HEK293 (cell line): ENCODE results near the gene SH3BP5.

ENCODE experiments used
- CTCF ChIA-PET: fragments of 350-600 bp; formaldehyde crosslinking; extraction: SDS; loops from one replicate; lab custom pipeline; 2021; ENCODE audit warnings: antibody characterized with exemption; lab: Yijun Ruan, JAX
- POLR2A ChIA-PET: fragments of 300-600 bp; formaldehyde crosslinking; extraction: SDS; loops from one replicate; lab custom pipeline; 2020; ENCODE audit warnings: antibody characterized with exemption, inconsistent platforms; lab: Yijun Ruan, JAX
- H3K27ac ChIP-seq: fragments of 200-500 bp; sonication (Bioruptor generic); 2 replicates; pipeline ENCODE4 v1.5.1; 2014; ENCODE audit warnings: low read depth, low read length, control low read depth, inconsistent platforms; ENCODE audit errors: extremely low read depth
- H3K36me3 ChIP-seq, 2 experiments: fragments of 200-500 bp in 1 of 2; sonication (Bioruptor generic) in 1 of 2; 1 replicate in 1 of 2; 2 replicates in 1 of 2; pipeline ENCODE4 v1.5.1; 2014 to 2017; ENCODE audit warnings: inconsistent platforms in 2 of 2, low read length in 2 of 2; ENCODE audit not compliant: control insufficient read depth in 2 of 2, insufficient read depth in 1 of 2
- H3K4me1 ChIP-seq: fragments of 200-500 bp; sonication (Bioruptor generic); 2 replicates; pipeline ENCODE4 v1.5.1; 2014; ENCODE audit warnings: mild to moderate bottlenecking, low read length, inconsistent platforms; ENCODE audit not compliant: control insufficient read depth, insufficient read depth
- H3K4me3 ChIP-seq: 2 replicates; pipeline ENCODE4 v1.5.1; 2011; ENCODE audit warnings: low read depth, mild to moderate bottlenecking, control low read depth, low read length, moderate library complexity
- H3K9me3 ChIP-seq: fragments of 200-500 bp; sonication (Bioruptor generic); 2 replicates; pipeline ENCODE4 v1.5.1; 2014; ENCODE audit warnings: low read depth, low read length, inconsistent platforms; ENCODE audit not compliant: control insufficient read depth, insufficient read depth
- BCL11B ChIP-seq: fragments of 450-650 bp; formaldehyde crosslinking; IDR thresholded peaks from 2 replicates; pipeline ENCODE4 v1.5.1; 2016; ENCODE audit warnings: low read depth, missing biosample characterization, missing genetic modification characterization
- OSR2 ChIP-seq: fragments of 450-650 bp; formaldehyde crosslinking; IDR thresholded peaks from 2 replicates; pipeline ENCODE4 v1.5.1; 2016; ENCODE audit warnings: missing biosample characterization, missing genetic modification characterization
- YY1 ChIP-seq: fragments of 450-650 bp; formaldehyde crosslinking; IDR thresholded peaks from 2 replicates; pipeline ENCODE4 v1.5.1; 2018; ENCODE audit warnings: missing biosample characterization, missing genetic modification characterization
- ZBTB26 ChIP-seq: fragments of 450-650 bp; formaldehyde crosslinking; optimal IDR thresholded peaks from 2 replicates; pipeline ENCODE3; 2016; ENCODE audit warnings: missing biosample characterization, mild to moderate bottlenecking, missing genetic modification characterization
- ZBTB44 ChIP-seq: fragments of 450-650 bp; IDR thresholded peaks from 2 replicates; pipeline ENCODE4 v1.5.1; 2018; ENCODE audit warnings: missing biosample characterization, mild to moderate bottlenecking, missing genetic modification characterization
- ZBTB8A ChIP-seq: fragments of 450-650 bp; formaldehyde crosslinking; IDR thresholded peaks from 2 replicates; pipeline ENCODE4 v1.5.1; 2016; ENCODE audit warnings: missing biosample characterization, missing genetic modification characterization
- ZFP41 ChIP-seq: fragments of 450-650 bp; formaldehyde crosslinking; IDR thresholded peaks from 2 replicates; pipeline ENCODE4 v1.5.1; 2016; ENCODE audit warnings: missing biosample characterization, missing genetic modification characterization, borderline replicate concordance
- ZNF132 ChIP-seq: fragments of 450-650 bp; formaldehyde crosslinking; IDR thresholded peaks from 2 replicates; pipeline ENCODE4 v1.5.1; 2017; ENCODE audit warnings: missing biosample characterization, missing genetic modification characterization, borderline replicate concordance
- ZNF174 ChIP-seq: fragments of 450-650 bp; formaldehyde crosslinking; IDR thresholded peaks from 2 replicates; pipeline ENCODE4 v1.5.0; 2017; ENCODE audit warnings: missing biosample characterization, mild to moderate bottlenecking, missing genetic modification characterization
- ZNF18 ChIP-seq: fragments of 450-650 bp; formaldehyde crosslinking; IDR thresholded peaks from 2 replicates; pipeline ENCODE4 v1.5.1; 2016; ENCODE audit warnings: missing biosample characterization, missing genetic modification characterization
- ZNF266 ChIP-seq: fragments of 450-650 bp; formaldehyde crosslinking; IDR thresholded peaks from 2 replicates; pipeline ENCODE4 v1.5.1; 2016; ENCODE audit warnings: missing biosample characterization, missing genetic modification characterization, low read depth
- ZNF274 ChIP-seq, 2 experiments: fragments of 200-500 bp in 1 of 2; fragments of 450-650 bp in 1 of 2; sonication (Bioruptor generic) in 1 of 2; formaldehyde crosslinking in 1 of 2; IDR thresholded peaks; 2 replicates each; pipeline versions ENCODE4 v1.5.1 to v1.6.1; 2014 to 2016; ENCODE audit warnings: borderline replicate concordance in 1 of 2, inconsistent platforms in 1 of 2, low read length in 1 of 2, missing biosample characterization in 1 of 2, missing genetic modification characterization in 1 of 2
- ZNF354C ChIP-seq: fragments of 450-650 bp; formaldehyde crosslinking; IDR thresholded peaks from 2 replicates; pipeline ENCODE4 v1.5.1; 2016; ENCODE audit warnings: missing biosample characterization, missing genetic modification characterization, low read depth, borderline replicate concordance
- ZNF391 ChIP-seq: fragments of 450-650 bp; formaldehyde crosslinking; IDR thresholded peaks from 2 replicates; pipeline ENCODE4 v1.5.1; 2016; ENCODE audit warnings: low read depth, missing biosample characterization, missing genetic modification characterization, borderline replicate concordance
- ZNF488 ChIP-seq: fragments of 450-650 bp; formaldehyde crosslinking; IDR thresholded peaks from 2 replicates; pipeline ENCODE4 v1.5.1; 2016; ENCODE audit warnings: missing biosample characterization, missing genetic modification characterization
- ZNF514 ChIP-seq: fragments of 450-650 bp; formaldehyde crosslinking; IDR thresholded peaks from 2 replicates; pipeline ENCODE4 v1.5.1; 2016; ENCODE audit warnings: missing biosample characterization, missing genetic modification characterization
- ZNF558 ChIP-seq: fragments of 450-650 bp; formaldehyde crosslinking; IDR thresholded peaks from 2 replicates; pipeline ENCODE4 v1.5.1; 2016; ENCODE audit warnings: missing biosample characterization, missing genetic modification characterization
- ZNF580 ChIP-seq: fragments of 450-650 bp; formaldehyde crosslinking; IDR thresholded peaks from 2 replicates; pipeline ENCODE4 v1.5.1; 2016; ENCODE audit warnings: missing biosample characterization, missing genetic modification characterization
- ZNF610 ChIP-seq: fragments of 450-650 bp; formaldehyde crosslinking; IDR thresholded peaks from 2 replicates; pipeline ENCODE4 v1.5.1; 2016; ENCODE audit warnings: missing biosample characterization, missing genetic modification characterization, borderline replicate concordance
- ZNF621 ChIP-seq: fragments of 450-650 bp; formaldehyde crosslinking; IDR thresholded peaks from 2 replicates; pipeline ENCODE4 v1.5.1; 2017; ENCODE audit warnings: missing biosample characterization, missing genetic modification characterization
- ZNF629 ChIP-seq: fragments of 450-650 bp; formaldehyde crosslinking; IDR thresholded peaks from 2 replicates; pipeline ENCODE4 v1.5.1; 2017; ENCODE audit warnings: missing biosample characterization, missing genetic modification characterization
- ZNF658 ChIP-seq: fragments of 450-650 bp; formaldehyde crosslinking; IDR thresholded peaks from 2 replicates; pipeline ENCODE4; 2016; ENCODE audit warnings: missing biosample characterization, missing genetic modification characterization
- ZNF776 ChIP-seq: fragments of 450-650 bp; formaldehyde crosslinking; IDR thresholded peaks from 2 replicates; pipeline ENCODE4 v1.5.0; 2017; ENCODE audit warnings: missing biosample characterization, missing genetic modification characterization, borderline replicate concordance
- ZNF791 ChIP-seq: fragments of 450-650 bp; formaldehyde crosslinking; IDR thresholded peaks from 2 replicates; pipeline ENCODE4 v1.5.1; 2016; ENCODE audit warnings: missing biosample characterization, missing genetic modification characterization
- ZSCAN18 ChIP-seq: fragments of 450-650 bp; formaldehyde crosslinking; IDR thresholded peaks from 2 replicates; pipeline ENCODE4 v1.5.1; 2016; ENCODE audit warnings: missing biosample characterization, missing genetic modification characterization
- ZSCAN5A ChIP-seq: fragments of 450-650 bp; formaldehyde crosslinking; IDR thresholded peaks from 2 replicates; pipeline ENCODE4 v1.5.1; 2016; ENCODE audit warnings: missing biosample characterization, missing genetic modification characterization

The SH3BP5 gene

GRCh38 chr3:15286022-15286421 lies 46.4 kb downstream of the SH3BP5 start:
- POLR2A ChIA-PET: no interaction called here
- TF ChIP-seq ZSCAN18: no peak
- no peak for TF ChIP-seq ZNF580 (tag by site-specific recombination)
- no peak for TF ChIP-seq ZNF776 (tag by site-specific recombination)
- TF ChIP-seq ZSCAN5A (tag by site-specific recombination): no peak
- TF ChIP-seq ZNF174: no peak
- no peak for TF ChIP-seq ZNF621
- no peak for TF ChIP-seq ZNF132 (tag by site-specific recombination)
- no peak for TF ChIP-seq ZNF791
- no peak for TF ChIP-seq ZNF610 (tag by site-specific recombination)
- no peak for TF ChIP-seq ZFP41 (tag by site-specific recombination)
- no peak for TF ChIP-seq ZBTB26
- TF ChIP-seq BCL11B (tag by site-specific recombination): no peak
- TF ChIP-seq ZNF629 (tag by site-specific recombination): no peak
- TF ChIP-seq YY1 (tag by site-specific recombination): no peak
- TF ChIP-seq, all 188 proteins: peak for 0
- H3K36me3 ChIP-seq: no peaks in the 10 kb centered on the region
- no peak overlapping the region for H3K27ac ChIP-seq
- no peaks in the 10 kb centered on the region for H3K9me3 ChIP-seq
- CTCF ChIA-PET: no interaction called here
- no peak overlapping the region for H3K4me3 ChIP-seq
- H3K4me1 ChIP-seq: peaks cover 4% of the 10 kb centered on the region; the same call in 1 of the 2 replicates

- Histone ChIP-seq H3K36me3 (no peaks in the 10 kb centered on the region), H3K4me3 (no peak overlapping the region), H3K4me1 (peaks cover 4% of the 10 kb centered on the region; the same call in 1 of the 2 replicates), H3K27ac (no peak overlapping the region), H3K9me3 (no peaks in the 10 kb centered on the region)
- POLR2A ChIA-PET: interaction anchor here (1.3 kb wide), 1 partner anchor 48 kb away, joined by 4 read pairs; the partner anchor contains the start of gene SH3BP5
- CTCF ChIA-PET: interaction anchor here (3.9 kb wide), 1 partner anchor 16 kb away, joined by 19 read pairs; no protein-coding TSS in a partner anchor
- TF ChIP-seq ZNF266 (tag by site-specific recombination) (no peak), ZBTB44 (tag by site-specific recombination) (no peak), OSR2 (tag by site-specific recombination) (peak; percentile 27; the same call in 1 of the 2 replicates), ZNF18 (no peak), ZNF488 (no peak), ZNF514 (no peak), ZNF354C (no peak), ZNF274 (IDR thresholded peaks at IDR 0.05; ENCODE audit: low read length) (no peak), ZNF274 (tag by site-specific recombination; IDR thresholded peaks at IDR 0.05; ENCODE audit: borderline replicate concordance) (no peak), ZNF391 (tag by site-specific recombination) (no peak), ZNF629 (tag by site-specific recombination) (no peak), ZNF558 (no peak), ZBTB8A (tag by site-specific recombination) (no peak), ZNF658 (tag by site-specific recombination) (no peak)
These were observed 48.1 kb downstream of the SH3BP5 start for GRCh38 chr3:15284121-15284889.
